ENCODE measurements around the gene GAB1.

GAB1 gene

DNA sequence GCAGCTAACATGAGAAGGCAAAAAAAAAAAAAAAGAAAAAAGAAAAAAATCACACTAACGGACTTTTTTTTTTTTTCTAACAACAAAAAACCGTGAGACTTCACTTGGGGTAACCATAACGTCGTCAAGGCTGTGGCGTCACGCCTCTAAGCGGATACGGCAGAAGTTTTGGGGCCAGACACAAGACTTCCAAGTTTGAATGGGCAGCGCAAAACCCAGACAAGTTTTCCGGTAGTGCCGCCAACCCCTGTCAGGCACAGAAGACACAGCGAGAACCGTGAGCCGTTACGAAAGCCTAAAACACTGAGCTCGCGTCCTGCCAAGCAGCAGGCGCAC, 176.3 kb downstream of the GAB1 start:
- no peak for DNase-seq

DNA sequence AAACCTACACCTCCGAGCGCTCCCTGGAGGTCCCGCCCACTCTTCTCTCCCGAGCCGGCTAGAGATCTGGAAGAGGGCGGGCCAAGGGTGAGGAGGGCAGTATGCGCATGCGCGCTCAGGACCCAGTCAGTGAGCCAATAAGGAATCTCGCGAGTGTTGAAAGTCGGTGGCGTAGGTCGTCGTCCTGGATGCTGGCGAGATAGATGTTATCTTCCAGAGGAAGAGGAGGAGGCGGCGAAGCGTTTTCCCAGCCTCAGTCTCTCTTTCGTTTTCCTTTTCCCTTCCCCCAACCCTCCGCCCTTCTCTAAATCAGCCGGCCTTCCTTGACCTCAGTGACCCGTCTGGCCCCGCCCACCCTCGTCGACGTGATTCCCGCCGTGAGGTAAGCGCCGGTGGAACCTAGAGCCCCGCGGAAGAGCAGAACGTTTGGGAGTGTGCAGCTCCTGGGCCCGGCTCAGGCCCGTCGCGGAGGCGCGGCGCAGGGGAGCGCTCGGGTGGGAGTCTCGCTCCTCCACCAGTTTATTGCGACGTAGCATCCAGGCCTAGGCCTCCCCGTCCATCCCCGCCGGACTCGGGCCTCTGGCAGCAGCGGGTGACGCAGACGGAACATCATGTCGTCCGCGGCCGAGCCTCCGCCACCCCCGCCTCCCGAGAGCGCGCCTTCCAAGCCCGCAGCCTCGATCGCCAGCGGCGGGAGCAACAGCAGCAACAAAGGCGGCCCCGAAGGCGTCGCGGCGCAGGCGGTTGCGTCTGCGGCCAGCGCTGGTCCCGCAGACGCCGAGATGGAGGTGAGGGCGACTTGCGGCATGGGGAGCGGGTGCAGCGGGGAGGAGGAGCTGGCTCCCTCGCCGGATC, 176.9 kb downstream of the GAB1 start, which contains the start of gene SMARCA5:
SMARCA5 (plus strand) TSS at position 389 of the 855 bp plus-strand sequence; CDS start at position 612, 223 bp downstream.
- DNase-seq: peak; percentile 95

GRCh38 chr4:143514169-143514495, 177.5 kb downstream of the GAB1 start:
- DNase-seq: no peak

DNA sequence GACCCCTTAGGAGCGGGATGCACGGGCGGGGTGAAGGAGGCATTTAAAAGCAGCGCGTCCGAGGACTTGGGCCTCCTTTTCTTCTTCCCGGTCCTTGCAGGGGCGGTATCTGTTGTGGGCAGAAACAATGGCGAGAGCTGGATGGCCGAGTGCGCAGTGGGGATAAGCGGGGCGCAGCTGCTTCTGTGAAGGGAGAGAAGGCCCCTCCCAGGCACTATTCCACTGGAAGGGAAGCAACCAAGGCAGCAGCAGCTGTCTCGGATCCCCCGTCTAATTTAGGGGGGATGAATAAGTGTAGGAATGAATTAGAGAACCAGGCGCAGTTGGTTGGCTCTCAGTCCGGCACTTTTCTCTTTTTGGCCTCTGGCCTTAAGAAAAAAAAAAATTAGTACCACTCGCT, 177.8 kb downstream of the GAB1 start:
- peak; percentile 75 for DNase-seq

GRCh38 chr4:143514901-143515300, 178.2 kb downstream of the GAB1 start:
- DNase-seq: no peak

DNA sequence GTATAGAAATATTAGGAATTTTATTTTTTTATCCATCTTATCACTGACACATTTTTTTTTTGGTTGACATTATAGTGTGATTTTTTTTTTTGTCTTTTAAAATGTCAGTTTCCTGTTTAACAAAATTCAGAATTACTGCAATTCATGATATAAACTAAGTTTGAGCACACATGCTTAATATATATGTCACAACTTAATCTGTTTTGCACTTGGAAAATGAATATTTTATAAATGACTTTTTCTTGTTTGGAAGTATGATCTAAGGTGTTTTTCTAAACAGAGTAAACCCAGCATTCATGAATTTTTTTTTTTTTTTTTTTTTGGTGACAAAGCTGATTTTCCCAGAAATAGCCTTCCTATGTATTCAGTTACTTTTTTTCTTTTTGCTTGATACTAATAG, 179.2 kb downstream of the GAB1 start:
- DNase-seq: no peak

GRCh38 chr4:143517764-143518163, 181.1 kb downstream of the GAB1 start:
- no peak for DNase-seq

All from NCI-H69 (cell line).